Stimulated activated CD4-positive, alpha-beta T cell treated with anti-CD3 and anti-CD28 coated beads, Interleukin-2, amount 100 ng/mL, for 4 hours (primary cell): ENCODE data around the gene NOX3.
"Not testable (repeated sequence)": the region's sequence is repeated elsewhere in the genome, so short reads cannot be mapped to it uniquely, and the experiment has no call there.

ENCODE experiments used
- DNase-seq: peaks from one replicate; pipeline ENCODE4 v3.0.0-alpha.2; 2020; ENCODE audit warnings: low read depth

The NOX3 gene

GRCh38 chr6:155466539-155466938 lies 10.9 kb upstream of the NOX3 start:
- DNase-seq = no peak

- no peak for DNase-seq
These were observed 5.9 kb upstream of the NOX3 start for GRCh38 chr6:155461556-155461955.

GRCh38 chr6:155454471-155454870 lies 1.2 kb downstream of the NOX3 start:
- no peak for DNase-seq

- DNase-seq = no peak
These were observed 1.6 kb downstream of the NOX3 start for GRCh38 chr6:155454008-155454407.

GRCh38 chr6:155452576-155452975 lies 3.1 kb downstream of the NOX3 start:
- no peak for DNase-seq

GRCh38 chr6:155451530-155451929 lies 4.1 kb downstream of the NOX3 start:
- not testable (repeated sequence) for DNase-seq

GRCh38 chr6:155450240-155450581 lies 5.4 kb downstream of the NOX3 start:
- no peak for DNase-seq

- DNase-seq = no peak
These were observed 6.0 kb downstream of the NOX3 start for GRCh38 chr6:155449450-155450239.

GRCh38 chr6:155448668-155449449 lies 6.8 kb downstream of the NOX3 start:
- no peak for DNase-seq

GRCh38 chr6:155447949-155448348 lies 7.7 kb downstream of the NOX3 start:
- DNase-seq = no peak

GRCh38 chr6:155444952-155445903 lies 10.4 kb downstream of the NOX3 start:
- DNase-seq = no peak

- DNase-seq = no peak
These were observed 11.3 kb downstream of the NOX3 start for GRCh38 chr6:155444120-155444917.

- DNase-seq = no peak
These were observed 12.5 kb downstream of the NOX3 start for GRCh38 chr6:155443168-155443567.

- no peak for DNase-seq
These were observed 13.1 kb downstream of the NOX3 start for GRCh38 chr6:155442562-155442961.

GRCh38 chr6:155441112-155441465 lies 14.6 kb downstream of the NOX3 start:
- no peak for DNase-seq

- DNase-seq = no peak
These were observed 15.1 kb downstream of the NOX3 start for GRCh38 chr6:155440398-155441111.

- DNase-seq = no peak
These were observed 16.3 kb downstream of the NOX3 start for GRCh38 chr6:155439376-155439775.

- DNase-seq = no peak
These were observed 18.5 kb downstream of the NOX3 start for GRCh38 chr6:155436981-155437749.

- DNase-seq = no peak
These were observed 20.7 kb downstream of the NOX3 start for GRCh38 chr6:155434829-155435423.

- no peak for DNase-seq
These were observed 21.5 kb downstream of the NOX3 start for GRCh38 chr6:155434096-155434495.
